Tibial artery (tissue), 4 donors: ENCODE data around the gene RELL1.

ENCODE experiments used
- DNase-seq, 2 donors: peaks; one replicate each; pipeline ENCODE4 v3.0.0-alpha.2; 2019
- H3K27ac ChIP-seq, 2 donors: fragments of 200-600 bp; sonication (generic) in 1 of 2; 1 replicate in 1 of 2; 2 replicates in 1 of 2; pipeline ENCODE4 v1.5.1; 2018 to 2019; ENCODE audit warnings: mild to moderate bottlenecking in 1 of 2
- H3K27me3 ChIP-seq, 2 donors: fragments of 200-600 bp; sonication (generic) in 1 of 2; one replicate each; pipeline versions ENCODE4 v1.5.1 to v1.6.0; 2016 to 2019
- H3K36me3 ChIP-seq, 3 donors: fragments of 200-600 bp; sonication (generic) in 2 of 3; one replicate each; pipeline ENCODE4 v1.5.1; 2016 to 2019; ENCODE audit warnings: mild to moderate bottlenecking in 2 of 3
- H3K4me1 ChIP-seq, 4 donors: fragments of 200-600 bp; sonication (generic) in 2 of 4; 1 replicate in 3 of 4; 2 replicates in 1 of 4; pipeline ENCODE4 v1.5.1; 2016 to 2019
- H3K4me3 ChIP-seq, 2 donors: fragments of 200-600 bp; sonication (generic) in 1 of 2; 1 replicate in 1 of 2; 2 replicates in 1 of 2; pipeline ENCODE4 v1.5.1; 2018 to 2019; ENCODE audit warnings: mild to moderate bottlenecking in 2 of 2
- H3K9me3 ChIP-seq, 3 donors: fragments of 200-600 bp; sonication (generic) in 1 of 3; one replicate each; pipeline ENCODE4 v1.5.1; 2016 to 2019
- intact Hi-C: fragments of 100-400 bp; cut with DNase I; formaldehyde crosslinking; loops from one replicate; pipeline ENCODE4 v1.15.0; 2023; ENCODE audit warnings: low total_unique reads
- TF ChIP-seq, protein P1 (sequence below), 2 experiments: fragments of 200-600 bp in 1 of 2; fragments of 450-650 bp in 1 of 2; IDR thresholded peaks; one replicate each; pipeline ENCODE4 v1.5.1; 2017 to 2019; ENCODE audit warnings: antibody characterized with exemption in 2 of 2, mild to moderate bottlenecking in 1 of 2, moderate library complexity in 1 of 2

Gene RELL1

DNA sequence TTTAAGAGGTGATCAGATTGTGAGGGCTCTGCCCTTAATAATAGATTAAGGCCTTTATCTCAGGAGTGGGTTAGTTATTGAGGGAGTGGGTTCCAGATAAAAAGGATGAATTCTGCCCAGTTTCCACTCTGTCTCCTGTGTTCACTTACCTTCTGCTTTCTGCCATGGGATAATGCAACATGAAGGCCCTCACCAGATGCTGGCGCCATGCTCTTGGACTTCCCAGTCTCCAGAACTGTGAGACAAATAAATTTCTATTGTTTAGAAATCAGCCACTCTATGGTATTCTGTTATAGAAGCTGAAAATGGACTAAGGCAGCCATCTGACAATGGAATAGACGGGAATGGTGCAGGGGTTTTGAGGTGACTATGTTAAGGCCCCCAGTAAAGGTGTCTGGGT lies 6.9 kb upstream of the RELL1 start:
- no peaks in the 10 kb centered on the region for H3K27me3 ChIP-seq
- no peaks in the 10 kb centered on the region for H3K4me1 ChIP-seq
- no peak overlapping the region for H3K27ac ChIP-seq
- intact Hi-C loops: no loop called here
- TF ChIP-seq, protein P1, sequence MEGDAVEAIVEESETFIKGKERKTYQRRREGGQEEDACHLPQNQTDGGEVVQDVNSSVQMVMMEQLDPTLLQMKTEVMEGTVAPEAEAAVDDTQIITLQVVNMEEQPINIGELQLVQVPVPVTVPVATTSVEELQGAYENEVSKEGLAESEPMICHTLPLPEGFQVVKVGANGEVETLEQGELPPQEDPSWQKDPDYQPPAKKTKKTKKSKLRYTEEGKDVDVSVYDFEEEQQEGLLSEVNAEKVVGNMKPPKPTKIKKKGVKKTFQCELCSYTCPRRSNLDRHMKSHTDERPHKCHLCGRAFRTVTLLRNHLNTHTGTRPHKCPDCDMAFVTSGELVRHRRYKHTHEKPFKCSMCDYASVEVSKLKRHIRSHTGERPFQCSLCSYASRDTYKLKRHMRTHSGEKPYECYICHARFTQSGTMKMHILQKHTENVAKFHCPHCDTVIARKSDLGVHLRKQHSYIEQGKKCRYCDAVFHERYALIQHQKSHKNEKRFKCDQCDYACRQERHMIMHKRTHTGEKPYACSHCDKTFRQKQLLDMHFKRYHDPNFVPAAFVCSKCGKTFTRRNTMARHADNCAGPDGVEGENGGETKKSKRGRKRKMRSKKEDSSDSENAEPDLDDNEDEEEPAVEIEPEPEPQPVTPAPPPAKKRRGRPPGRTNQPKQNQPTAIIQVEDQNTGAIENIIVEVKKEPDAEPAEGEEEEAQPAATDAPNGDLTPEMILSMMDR (IDR thresholded peaks at IDR 0.05): no peak
- no peaks in the 10 kb centered on the region for H3K9me3 ChIP-seq
- no peak overlapping the region for H3K4me3 ChIP-seq
- DNase-seq: no peak
- no peaks in the 10 kb centered on the region for H3K36me3 ChIP-seq

DNA sequence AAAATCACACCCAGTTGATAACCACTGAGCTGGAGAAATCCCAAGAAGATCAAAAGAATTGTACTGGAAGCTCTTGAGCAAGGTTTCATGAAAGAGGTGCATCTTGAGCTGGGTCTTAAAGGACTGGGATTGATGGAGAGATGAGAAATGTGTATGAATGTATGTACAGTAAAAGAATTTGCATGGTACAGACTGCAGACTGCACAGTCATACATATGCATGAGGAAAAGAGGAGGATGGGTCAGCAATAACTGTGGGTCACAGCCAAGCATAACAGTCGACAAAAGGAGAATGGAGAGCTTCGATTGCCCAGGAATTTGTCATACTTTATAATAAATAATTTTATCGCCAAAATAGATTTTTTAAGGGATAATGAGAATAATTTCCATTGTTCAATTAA lies 4.8 kb upstream of the RELL1 start:
- no peak for DNase-seq
- peaks cover 0 to 4% (median 4%) of the 10 kb centered on the region in 4 donors for H3K4me1 ChIP-seq
- TF ChIP-seq, protein P1 (IDR thresholded peaks at IDR 0.05): no peak
- H3K4me3 ChIP-seq: no peak overlapping the region
- no peak overlapping the region for H3K27ac ChIP-seq
- no peaks in the 10 kb centered on the region for H3K9me3 ChIP-seq
- H3K36me3 ChIP-seq: no peaks in the 10 kb centered on the region
- intact Hi-C loops: no loop called here
- H3K27me3 ChIP-seq: no peaks in the 10 kb centered on the region

DNA sequence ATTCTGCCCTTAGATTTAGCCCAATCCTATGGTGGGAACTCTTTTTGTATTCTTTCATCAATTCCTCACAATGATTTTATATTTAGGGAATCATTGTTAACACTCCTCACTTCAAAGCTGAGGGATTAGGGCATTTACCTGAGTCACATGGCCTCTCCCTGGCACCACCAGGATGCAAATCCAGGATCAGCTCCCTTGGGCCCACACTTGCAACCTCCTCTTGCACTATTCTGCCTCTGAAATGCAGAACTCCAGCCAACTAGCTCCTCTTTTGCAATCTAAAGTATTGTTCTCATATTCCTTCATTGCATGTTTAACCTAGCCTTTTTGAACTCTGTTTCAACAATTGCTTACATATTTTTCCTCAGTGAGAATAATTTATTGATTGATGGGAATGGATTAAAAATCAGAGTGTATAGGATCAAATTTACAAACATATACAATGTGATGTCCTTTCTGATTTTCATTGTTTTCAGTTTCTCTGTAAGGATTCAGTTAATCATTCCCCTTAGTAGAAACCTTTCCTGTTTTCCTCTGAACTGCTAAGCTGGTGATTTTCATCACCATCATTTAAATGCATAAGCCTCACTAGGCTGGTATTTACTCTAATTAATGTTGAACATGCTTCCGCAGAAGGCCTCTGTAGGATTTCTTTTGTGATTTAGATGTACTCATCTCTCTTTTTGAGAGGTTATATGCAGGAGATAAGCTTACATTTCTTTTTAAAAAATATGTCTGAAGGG lies 3.3 kb upstream of the RELL1 start:
- DNase-seq: no peak
- TF ChIP-seq, protein P1 (IDR thresholded peaks at IDR 0.05): no peak
- intact Hi-C loops: loop anchor here (10.0 kb wide), 1 partner anchor 345 kb away; no protein-coding TSS in a partner anchor

DNA sequence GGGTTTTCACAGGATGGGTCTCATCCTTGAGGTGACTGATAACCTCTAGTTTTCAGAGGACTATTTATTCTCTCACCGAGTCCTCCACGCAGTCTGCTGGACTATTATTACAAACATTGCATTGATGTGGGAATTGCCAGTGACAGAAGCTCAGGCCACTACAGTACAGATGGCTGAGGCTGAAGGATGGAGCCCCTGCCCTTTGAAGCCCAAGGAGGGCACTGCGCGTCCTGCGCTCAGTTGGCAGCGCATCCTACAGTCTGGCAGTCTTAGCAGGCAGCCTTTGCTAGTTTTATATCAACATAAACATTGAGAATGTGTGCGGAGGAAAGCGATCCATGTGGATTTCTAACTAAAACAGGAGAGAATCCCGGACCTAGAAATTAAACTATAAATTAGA lies 1.5 kb upstream of the RELL1 start:
- peak overlapping the region in 1 of 2 donors; percentile 74 for H3K27ac ChIP-seq
- intact Hi-C loops: loop anchor here (2.0 to 10.0 kb wide), 2 partner anchors 203 to 347 kb away; partner anchors contain the start of gene TBC1D1

More for the DNA sequence above, 3.3 kb upstream of the RELL1 start:
- H3K9me3 ChIP-seq: no peaks in the 10 kb centered on the region
- H3K4me1 ChIP-seq: peaks cover 0 to 12% (median 11%) of the 10 kb centered on the region in 4 donors
- no peaks in the 10 kb centered on the region for H3K27me3 ChIP-seq
- H3K27ac ChIP-seq: no peak overlapping the region
- H3K36me3 ChIP-seq: no peaks in the 10 kb centered on the region
- H3K4me3 ChIP-seq: no peak overlapping the region

DNA sequence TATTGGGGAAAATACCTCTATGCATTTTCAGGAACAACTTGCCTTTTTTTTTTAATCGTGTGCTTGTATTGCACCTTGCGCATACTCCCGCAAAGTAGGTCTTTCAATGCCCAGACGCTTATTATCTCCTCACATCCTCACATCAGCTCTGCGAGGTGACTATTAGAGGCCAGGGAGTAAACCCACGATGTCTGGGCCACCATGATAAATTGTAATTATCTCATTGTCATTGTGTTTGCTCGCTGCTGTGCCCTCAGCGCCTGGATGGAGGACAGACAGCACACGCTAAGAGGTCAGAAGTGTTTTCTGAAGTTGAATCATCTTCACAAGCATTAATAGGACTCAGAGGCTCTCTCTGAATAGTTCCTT lies 1.0 kb upstream of the RELL1 start:
- peaks cover 0 to 24% (median 12%) of the 10 kb centered on the region in 4 donors for H3K4me1 ChIP-seq
- intact Hi-C loops: loop anchor here (2.0 to 10.0 kb wide), 2 partner anchors 204 to 348 kb away; partner anchors contain the start of gene TBC1D1
- peak overlapping the region; percentile 68 to 91 for H3K4me3 ChIP-seq
- no peak for DNase-seq
- H3K27ac ChIP-seq: peak overlapping the region; percentile 74 to 79
- no peaks in the 10 kb centered on the region for H3K27me3 ChIP-seq
- TF ChIP-seq, protein P1 (IDR thresholded peaks at IDR 0.05): no peak
- H3K36me3 ChIP-seq: no peaks in the 10 kb centered on the region
- H3K9me3 ChIP-seq: no peaks in the 10 kb centered on the region

More for the DNA sequence above, 1.5 kb upstream of the RELL1 start:
- Histone ChIP-seq H3K4me1 (peaks cover 0 to 22% (median 12%) of the 10 kb centered on the region in 4 donors), H3K4me3 (no peak overlapping the region), H3K36me3 (no peaks in the 10 kb centered on the region), H3K9me3 (no peaks in the 10 kb centered on the region), H3K27me3 (no peaks in the 10 kb centered on the region)
- no peak for DNase-seq
- TF ChIP-seq, protein P1 (IDR thresholded peaks at IDR 0.05): no peak
